Islet precursor cell (in vitro differentiated cells): ENCODE measurements around the gene ARTN.

ENCODE experiments used
- DNase-seq: peaks from one replicate; pipeline ENCODE4 v3.0.0-alpha.2; 2018

The ARTN gene

GRCh38 chr1:43925846-43926245, 7.8 kb upstream of the ARTN start:
- DNase-seq: no peak

DNA sequence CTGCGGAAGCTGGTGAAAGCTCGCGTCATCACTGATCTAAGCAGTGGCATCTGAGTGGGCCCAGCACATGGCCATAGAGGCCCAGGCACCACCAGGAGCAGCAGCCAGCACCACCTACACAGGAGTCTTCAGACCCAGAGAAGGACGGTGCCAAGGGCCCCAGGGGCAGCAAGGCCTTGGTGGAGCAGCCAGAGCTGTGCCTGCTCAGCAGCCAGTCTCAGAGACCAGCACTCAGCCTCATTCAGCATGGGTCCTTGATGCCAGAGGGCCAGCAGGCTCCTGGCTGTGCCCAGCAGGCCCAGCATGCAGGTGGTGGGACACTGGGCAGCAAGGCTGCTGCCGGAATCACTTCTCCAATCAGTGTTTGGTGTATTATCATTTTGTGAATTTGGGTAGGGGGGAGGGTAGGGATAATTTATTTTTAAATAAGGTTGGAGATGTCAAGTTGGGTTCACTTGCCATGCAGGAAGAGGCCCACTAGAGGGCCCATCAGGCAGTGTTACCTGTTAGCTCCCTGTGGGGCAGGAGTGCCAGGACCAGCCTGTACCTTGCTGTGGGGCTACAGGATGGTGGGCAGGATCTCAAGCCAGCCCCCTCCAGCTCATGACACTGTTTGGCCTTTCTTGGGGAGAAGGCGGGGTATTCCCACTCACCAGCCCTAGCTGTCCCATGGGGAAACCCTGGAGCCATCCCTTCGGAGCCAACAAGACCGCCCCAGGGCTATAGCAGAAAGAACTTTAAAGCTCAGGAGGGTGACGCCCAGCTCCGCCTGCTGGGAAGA, 3.2 kb upstream of the ARTN start:
- no peak for DNase-seq

DNA sequence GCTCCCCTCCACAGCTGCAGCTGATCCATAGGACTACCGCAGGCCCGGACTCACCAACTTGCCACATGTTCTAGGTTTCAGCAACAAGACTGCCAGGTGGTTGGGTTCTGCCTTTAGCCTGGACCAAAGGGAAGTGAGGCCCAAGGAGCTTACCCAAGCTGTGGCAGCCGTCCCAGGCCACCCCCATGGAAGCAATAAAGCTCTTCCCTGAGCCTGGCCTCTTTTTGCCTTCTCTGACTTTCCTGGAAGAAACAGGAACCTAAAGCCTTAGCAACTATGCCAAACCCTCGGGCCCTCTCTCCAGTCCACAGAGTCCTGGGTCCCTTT, 2.7 kb upstream of the ARTN start:
- no peak for DNase-seq

- no peak for DNase-seq
Measured at GRCh38 chr1:43931711-43932660, 1.6 kb upstream of the ARTN start.

- peak; percentile 79 for DNase-seq
Measured at GRCh38 chr1:43932786-43933385, 715 bp upstream of the ARTN start.

- peak; percentile 92 for DNase-seq
Measured at GRCh38 chr1:43934101-43934985, 742 bp downstream of the ARTN start.

GRCh38 chr1:43934986-43935324, 1.4 kb downstream of the ARTN start:
- no peak for DNase-seq

DNA sequence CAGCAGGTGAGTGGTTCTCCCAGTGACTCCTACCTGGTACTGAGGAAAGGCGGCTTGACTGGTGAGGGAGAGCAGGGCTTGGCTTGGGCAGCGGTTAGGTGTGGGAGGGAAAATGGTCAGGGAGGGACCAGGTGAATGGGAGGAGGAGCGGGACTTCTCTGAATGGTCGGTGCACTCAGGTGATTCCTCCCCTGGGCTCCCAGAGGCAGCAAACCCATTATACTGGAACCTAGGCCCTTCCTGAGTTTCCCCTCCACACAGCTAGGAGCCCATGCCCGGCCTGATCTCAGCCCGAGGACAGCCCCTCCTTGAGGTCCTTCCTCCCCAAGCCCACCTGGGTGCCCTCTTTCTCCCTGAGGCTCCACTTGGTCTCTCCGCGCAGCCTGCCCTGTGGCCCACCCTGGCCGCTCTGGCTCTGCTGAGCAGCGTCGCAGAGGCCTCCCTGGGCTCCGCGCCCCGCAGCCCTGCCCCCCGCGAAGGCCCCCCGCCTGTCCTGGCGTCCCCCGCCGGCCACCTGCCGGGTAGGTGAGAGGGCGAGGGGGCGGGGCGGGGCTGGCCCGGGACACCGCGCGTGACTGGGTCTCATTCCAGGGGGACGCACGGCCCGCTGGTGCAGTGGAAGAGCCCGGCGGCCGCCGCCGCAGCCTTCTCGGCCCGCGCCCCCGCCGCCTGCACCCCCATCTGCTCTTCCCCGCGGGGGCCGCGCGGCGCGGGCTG, 2.3 kb downstream of the ARTN start:
- DNase-seq: peak; percentile 82

DNA sequence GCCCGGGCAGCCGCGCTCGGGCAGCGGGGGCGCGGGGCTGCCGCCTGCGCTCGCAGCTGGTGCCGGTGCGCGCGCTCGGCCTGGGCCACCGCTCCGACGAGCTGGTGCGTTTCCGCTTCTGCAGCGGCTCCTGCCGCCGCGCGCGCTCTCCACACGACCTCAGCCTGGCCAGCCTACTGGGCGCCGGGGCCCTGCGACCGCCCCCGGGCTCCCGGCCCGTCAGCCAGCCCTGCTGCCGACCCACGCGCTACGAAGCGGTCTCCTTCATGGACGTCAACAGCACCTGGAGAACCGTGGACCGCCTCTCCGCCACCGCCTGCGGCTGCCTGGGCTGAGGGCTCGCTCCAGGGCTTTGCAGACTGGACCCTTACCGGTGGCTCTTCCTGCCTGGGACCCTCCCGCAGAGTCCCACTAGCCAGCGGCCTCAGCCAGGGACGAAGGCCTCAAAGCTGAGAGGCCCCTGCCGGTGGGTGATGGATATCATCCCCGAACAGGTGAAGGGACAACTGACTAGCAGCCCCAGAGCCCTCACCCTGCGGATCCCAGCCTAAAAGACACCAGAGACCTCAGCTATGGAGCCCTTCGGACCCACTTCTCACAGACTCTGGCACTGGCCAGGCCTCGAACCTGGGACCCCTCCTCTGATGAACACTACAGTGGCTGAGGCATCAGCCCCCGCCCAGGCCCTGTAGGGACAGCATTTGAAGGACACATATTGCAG, 3.0 kb downstream of the ARTN start:
- peak; percentile 76 for DNase-seq

DNA sequence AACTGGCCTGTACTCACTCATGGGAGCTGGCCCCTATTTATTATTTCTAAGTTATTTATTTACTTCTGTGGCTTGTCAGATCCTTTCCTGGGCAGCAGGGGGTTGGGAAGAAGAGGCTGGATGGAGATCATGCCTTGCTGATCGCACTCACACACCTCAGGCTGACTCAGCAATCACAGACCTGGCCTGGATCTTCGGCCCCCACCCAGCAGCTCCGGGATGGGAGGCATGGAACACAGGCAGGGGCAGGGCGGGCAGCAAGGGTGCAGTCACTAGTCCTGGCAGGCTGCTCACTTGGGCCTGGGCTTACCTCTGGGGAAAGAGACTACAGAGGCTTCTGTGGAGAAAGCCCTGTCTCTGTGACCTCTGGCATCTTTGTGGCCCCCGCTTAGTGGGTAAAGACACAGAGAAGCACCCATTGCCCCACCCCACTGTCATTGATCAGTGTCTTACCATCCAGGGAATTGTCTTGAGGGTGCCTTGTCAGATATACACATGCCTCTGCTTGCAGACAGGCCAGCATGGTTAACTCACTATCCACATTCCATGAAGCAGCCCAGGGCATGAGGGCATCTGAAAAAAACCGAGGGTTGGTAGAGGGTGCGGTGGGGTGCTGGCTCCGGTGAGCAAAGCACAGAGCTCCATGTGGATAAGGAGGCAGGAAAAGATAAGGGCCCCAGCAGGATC, 3.7 kb downstream of the ARTN start:
- DNase-seq: no peak

DNA sequence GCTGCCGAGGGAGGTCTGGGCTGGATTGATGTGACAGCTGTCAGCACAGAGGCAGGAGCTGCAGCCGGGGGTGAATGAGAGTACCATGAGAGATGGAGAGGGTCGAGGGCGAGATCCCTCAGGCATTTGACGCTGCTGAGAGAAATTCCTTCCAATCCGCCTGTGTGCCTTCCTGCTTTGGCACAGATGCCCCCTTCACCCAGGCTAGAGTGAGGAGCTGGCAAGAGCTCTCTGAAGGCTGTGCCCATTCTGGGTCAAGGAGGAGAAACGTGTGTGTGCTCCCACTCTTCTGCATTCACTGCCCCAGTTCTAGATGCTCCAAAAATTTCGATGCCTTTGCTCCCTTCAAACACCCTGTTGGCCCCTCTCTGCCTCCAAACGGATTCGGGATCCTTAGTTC, 4.8 kb downstream of the ARTN start:
- no peak for DNase-seq

DNA sequence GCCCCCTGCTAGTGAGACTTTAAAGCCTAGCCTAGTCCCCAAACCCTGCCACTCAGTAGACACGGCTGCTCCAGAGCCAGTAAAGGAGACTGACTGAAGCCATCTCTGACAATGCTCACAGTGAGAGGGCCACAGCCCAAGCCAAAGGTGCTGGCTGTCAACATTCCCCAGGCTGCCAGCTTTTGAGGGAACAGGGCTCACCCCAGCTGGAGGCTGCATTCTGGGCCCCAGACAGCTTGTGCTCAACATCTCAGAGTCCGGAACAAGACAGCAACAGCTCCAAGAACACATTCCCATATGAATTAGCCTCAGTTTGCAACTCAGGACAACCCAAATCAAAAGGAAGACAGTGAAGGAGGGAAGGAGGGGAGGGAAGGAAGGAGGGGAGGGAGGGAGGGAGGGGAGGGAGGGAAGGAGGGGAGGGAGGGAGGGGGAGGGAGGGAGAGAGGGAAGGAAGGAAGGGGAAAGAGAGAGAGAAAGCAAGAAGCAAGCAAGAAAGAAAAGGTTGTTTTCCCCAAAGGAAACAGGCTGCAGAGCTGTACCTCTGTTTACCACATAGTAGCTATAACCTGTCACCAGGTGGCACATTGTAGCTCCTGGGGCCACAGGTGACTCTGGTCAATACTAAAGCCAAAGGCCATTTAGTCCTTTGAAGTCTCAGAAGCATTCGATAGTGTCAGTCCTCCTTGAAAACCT, 5.4 kb downstream of the ARTN start:
- DNase-seq: no peak

GRCh38 chr1:43942411-43942810, 8.8 kb downstream of the ARTN start:
- no peak for DNase-seq

DNA sequence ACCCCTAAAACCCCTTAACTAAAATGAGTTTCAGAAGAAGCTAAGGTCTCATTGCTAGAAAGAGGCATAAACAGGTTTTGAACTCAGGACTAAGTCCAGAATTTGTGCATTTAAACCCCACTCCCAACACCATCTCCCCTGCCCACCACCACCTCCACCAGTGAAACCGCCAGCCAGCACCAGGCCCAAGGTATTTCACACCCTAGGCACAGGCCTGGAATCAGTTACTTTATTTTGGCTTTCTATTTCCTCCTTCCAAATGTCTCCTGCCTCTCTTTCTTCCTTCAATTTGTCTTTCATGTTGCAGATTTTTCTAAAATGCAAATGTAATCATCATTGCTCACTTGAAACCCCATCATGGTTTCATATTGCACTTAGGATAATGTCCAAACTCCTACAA, 11.3 kb downstream of the ARTN start:
- no peak for DNase-seq

GRCh38 chr1:43945674-43946235, 12.2 kb downstream of the ARTN start:
- DNase-seq: no peak

DNA sequence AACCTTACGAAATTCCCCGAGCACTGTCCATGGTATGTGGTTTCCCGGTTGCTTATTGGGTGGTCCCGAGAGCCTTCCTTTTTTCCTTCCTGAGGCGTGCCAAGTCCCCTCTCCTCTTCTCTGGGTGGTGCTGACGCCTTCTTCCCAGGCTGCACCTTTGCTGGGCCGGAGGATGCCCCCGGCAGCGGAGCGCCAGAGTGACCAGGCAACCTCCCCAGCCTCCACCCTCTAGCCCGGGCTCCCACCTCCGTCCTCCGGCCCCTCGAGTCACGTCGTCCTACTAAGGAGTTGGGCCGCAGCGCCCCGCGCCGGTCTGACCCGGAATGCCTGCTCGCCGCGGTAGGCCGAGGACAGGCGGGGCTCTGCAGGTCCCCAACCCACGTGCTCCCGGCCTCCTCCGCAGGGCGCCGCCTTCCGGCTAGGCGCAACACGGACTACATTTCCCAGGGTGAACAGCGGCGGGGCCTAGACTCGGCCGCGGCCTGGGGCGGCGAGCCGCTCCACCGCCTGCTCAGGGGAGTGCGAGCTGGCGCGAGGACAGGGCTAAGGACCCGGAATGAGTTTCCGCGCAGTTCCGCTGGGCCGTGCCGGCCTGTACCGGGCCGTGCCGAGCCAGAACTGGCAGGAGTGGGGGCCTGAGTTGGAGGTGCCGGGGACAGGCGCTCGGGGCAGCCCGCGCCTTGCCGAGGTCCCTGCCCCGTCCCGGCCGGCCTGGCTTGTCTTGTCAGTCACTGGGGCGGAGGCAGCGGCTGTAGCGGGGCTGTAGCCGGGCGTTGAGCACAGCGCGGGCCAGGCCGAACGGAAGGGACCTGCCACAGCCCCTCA, 12.8 kb downstream of the ARTN start, which contains the start of gene IPO13:
TSS of gene IPO13 (plus strand) at position 715 of the 825 bp plus-strand sequence. CDS start 651 bp downstream, outside the sequence.
- peak; percentile 99 for DNase-seq

GRCh38 chr1:43947061-43947873, 13.7 kb downstream of the ARTN start:
- no peak for DNase-seq
